ENCODE measurements around the gene CYFIP1. TPM values are rescaled to one million over a fixed set of nuclear protein-coding genes. Genes with fewer than 3 reads are reported as not detected.

The CYFIP1 gene
- total and polyA plus RNA-seq, 2 donors (not counting 1 experiment from before 2014, with no cell fraction given), result 59.4 to 102 TPM

DNA sequence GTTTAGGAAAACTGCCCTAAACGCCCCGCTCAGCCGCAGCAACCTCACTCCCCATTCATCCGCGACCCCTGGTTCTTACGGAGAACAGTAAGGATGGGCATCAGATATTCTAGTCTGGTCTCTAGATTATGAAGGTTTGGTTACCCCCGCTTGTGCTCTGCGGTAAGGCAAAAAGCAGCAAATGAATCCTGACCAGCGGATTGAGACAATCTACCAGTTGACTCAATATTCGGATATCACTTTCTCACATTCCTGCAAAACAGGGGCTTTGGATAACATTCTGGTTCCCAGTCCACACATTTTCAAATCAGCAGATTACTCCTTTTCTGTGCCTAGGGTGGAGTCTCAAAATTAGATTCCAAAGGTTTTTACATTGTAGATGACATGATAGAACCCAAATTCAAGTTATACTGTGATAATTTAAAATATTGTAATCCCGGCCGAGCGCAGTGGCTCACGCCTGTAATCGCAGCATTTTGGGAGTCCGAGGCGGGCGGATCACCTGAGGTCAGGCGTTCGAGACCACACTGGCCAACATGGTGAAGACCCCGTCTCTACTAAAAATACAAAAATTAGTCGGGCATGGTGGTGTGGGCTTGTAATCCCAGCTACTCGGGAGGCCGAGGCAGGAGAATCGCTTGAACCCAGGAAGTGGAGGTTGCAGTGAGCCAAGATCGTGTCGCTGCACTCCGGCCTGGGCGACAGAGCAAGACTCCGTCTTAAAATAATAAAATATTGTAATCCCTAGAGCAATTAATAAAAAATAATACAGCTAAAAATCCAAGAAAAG is 1.1 kb upstream of the CYFIP1 start:
- Histone ChIP-seq H3K36me3 (ENCODE audit: control insufficient read depth, insufficient read depth, low read length) (no peaks in the 10 kb centered on the region), H3K4me3 (replicated peaks in 1 of 4; ENCODE audit: control extremely low read depth in 1 of 4, insufficient read depth in 1 of 4, low read depth in 3 of 4, low read length in 4 of 4) (peak overlapping the region; percentile 64 to 99 (median 82)), H2AFZ (ENCODE audit: low read length) (peak overlapping the region; percentile 88), H3K4me2 (ENCODE audit: extremely low read depth, insufficient read depth, low read length) (peak overlapping the region; percentile 92), H3K4me1 (ENCODE audit: control insufficient read depth, extremely low read depth, insufficient read depth, low read length) (no peaks in the 10 kb centered on the region), H3K79me2 (ENCODE audit: control insufficient read depth, insufficient read depth, low read length) (peaks cover 33% of the 10 kb centered on the region), H4K20me1 (ENCODE audit: control insufficient read depth, extremely low read depth, insufficient read depth, low read length) (no peaks in the 10 kb centered on the region), H3K9ac (ENCODE audit: insufficient read depth, low read length) (no peak overlapping the region), H3K27me3 (ENCODE audit: control insufficient read depth, insufficient read depth, low read length) (no peaks in the 10 kb centered on the region), H3K27ac (ENCODE audit: insufficient read depth, low read length) (no peak overlapping the region), H3K9me3 (ENCODE audit: control insufficient read depth, insufficient read depth, low read depth, low read length) (no peaks in the 10 kb centered on the region)
- no peak for DNase-seq (ENCODE audit: low read depth in 2 of 2)
- TF ChIP-seq EZH2 (IDR thresholded peaks at IDR 0.05; ENCODE audit: low read length, missing control alignments), result no peak
- no peak for TF ChIP-seq CTCF (conservative IDR thresholded peaks at IDR 0.05 in 1 of 2, IDR thresholded peaks at IDR 0.05 in 1 of 2; ENCODE audit: low read depth in 1 of 2, low read length in 2 of 2)

GRCh38 chr15:22979238-22980188 is 655 bp downstream of the CYFIP1 start:
- no peaks in the 10 kb centered on the region for H3K4me1 ChIP-seq (ENCODE audit: control insufficient read depth, extremely low read depth, insufficient read depth, low read length)
- peak overlapping the region; percentile 99 for H3K4me2 ChIP-seq (ENCODE audit: extremely low read depth, insufficient read depth, low read length)
- H3K27ac ChIP-seq (ENCODE audit: insufficient read depth, low read length), result peak overlapping the region; percentile 87
- no peaks in the 10 kb centered on the region for H3K36me3 ChIP-seq (ENCODE audit: control insufficient read depth, insufficient read depth, low read length)
- no peaks in the 10 kb centered on the region for H4K20me1 ChIP-seq (ENCODE audit: control insufficient read depth, extremely low read depth, insufficient read depth, low read length)
- no peaks in the 10 kb centered on the region for H3K9me3 ChIP-seq (ENCODE audit: control insufficient read depth, insufficient read depth, low read depth, low read length)
- no peak for TF ChIP-seq CTCF (conservative IDR thresholded peaks at IDR 0.05 in 1 of 2, IDR thresholded peaks at IDR 0.05 in 1 of 2; ENCODE audit: low read depth in 1 of 2, low read length in 2 of 2)
- TF ChIP-seq EZH2 (IDR thresholded peaks at IDR 0.05; ENCODE audit: low read length, missing control alignments), result no peak
- no peaks in the 10 kb centered on the region for H3K27me3 ChIP-seq (ENCODE audit: control insufficient read depth, insufficient read depth, low read length)
- peak overlapping the region; percentile 77 to 99 (median 98) for H3K4me3 ChIP-seq (replicated peaks in 1 of 4; ENCODE audit: control extremely low read depth in 1 of 4, insufficient read depth in 1 of 4, low read depth in 3 of 4, low read length in 4 of 4)
- peak overlapping the region; percentile 66 for H2AFZ ChIP-seq (ENCODE audit: low read length)
- peak; percentile 41 to 59 for DNase-seq (ENCODE audit: low read depth in 2 of 2)
- H3K79me2 ChIP-seq (ENCODE audit: control insufficient read depth, insufficient read depth, low read length), result peaks cover 48% of the 10 kb centered on the region
- peak overlapping the region; percentile 73 for H3K9ac ChIP-seq (ENCODE audit: insufficient read depth, low read length)

- Histone ChIP-seq H3K9ac (ENCODE audit: insufficient read depth, low read length) (peak overlapping the region; percentile 73), H4K20me1 (ENCODE audit: control insufficient read depth, extremely low read depth, insufficient read depth, low read length) (no peaks in the 10 kb centered on the region), H3K27me3 (ENCODE audit: control insufficient read depth, insufficient read depth, low read length) (no peaks in the 10 kb centered on the region), H3K9me3 (ENCODE audit: control insufficient read depth, insufficient read depth, low read depth, low read length) (no peaks in the 10 kb centered on the region), H3K79me2 (ENCODE audit: control insufficient read depth, insufficient read depth, low read length) (peaks cover 55% of the 10 kb centered on the region), H3K4me1 (ENCODE audit: control insufficient read depth, extremely low read depth, insufficient read depth, low read length) (no peaks in the 10 kb centered on the region), H3K4me2 (ENCODE audit: extremely low read depth, insufficient read depth, low read length) (peak overlapping the region; percentile 99), H2AFZ (ENCODE audit: low read length) (no peak overlapping the region), H3K36me3 (ENCODE audit: control insufficient read depth, insufficient read depth, low read length) (no peaks in the 10 kb centered on the region), H3K27ac (ENCODE audit: insufficient read depth, low read length) (no peak overlapping the region), H3K4me3 (replicated peaks in 1 of 4; ENCODE audit: control extremely low read depth in 1 of 4, insufficient read depth in 1 of 4, low read depth in 3 of 4, low read length in 4 of 4) (peak overlapping the region; percentile 77 to 99 (median 98))
- no peak for DNase-seq (ENCODE audit: low read depth in 2 of 2)
- TF ChIP-seq EZH2 (IDR thresholded peaks at IDR 0.05; ENCODE audit: low read length, missing control alignments) (no peak), CTCF (conservative IDR thresholded peaks at IDR 0.05 in 1 of 2, IDR thresholded peaks at IDR 0.05 in 1 of 2; ENCODE audit: low read depth in 1 of 2, low read length in 2 of 2) (no peak)
Observed at GRCh38 chr15:22978691-22979237, 1.4 kb downstream of the CYFIP1 start.
